ENCODE results near the gene NACAD. TPM values are rescaled to one million over a fixed set of nuclear protein-coding genes. Genes with fewer than 3 reads are reported as not detected.

The NACAD gene
- total RNA-seq, 1 donor from 2014 or later = 21.6 TPM

- peaks cover 18% of the 10 kb centered on the region for H3K4me1 Mint-ChIP-seq (ENCODE audit: low read depth, unreplicated experiment)
- no peak overlapping the region for H3K27ac Mint-ChIP-seq (ENCODE audit: unreplicated experiment)
- Histone ChIP-seq H3K79me2 (ENCODE audit: insufficient read depth, low read length) (no peaks in the 10 kb centered on the region), H3K4me1 (ENCODE audit: insufficient read depth, low read length) (no peaks in the 10 kb centered on the region), H2AFZ (ENCODE audit: low read depth, low read length) (no peak overlapping the region), H3K36me3 (ENCODE audit: insufficient read depth, low read length) (peaks cover 12% of the 10 kb centered on the region), H3K27ac (ENCODE audit: low read depth, low read length) (no peak overlapping the region), H3K4me2 (ENCODE audit: low read length) (no peak overlapping the region), H3K27me3 (ENCODE audit: insufficient read depth, low read length) (no peaks in the 10 kb centered on the region), H3K9me3 (ENCODE audit: insufficient read depth, low read depth, low read length) (no peaks in the 10 kb centered on the region), H4K20me1 (ENCODE audit: insufficient read depth, low read length) (peaks cover 41% of the 10 kb centered on the region), H3K4me3 (ENCODE audit: insufficient read depth, low read depth, low read length) (no peak overlapping the region), H3K9ac (ENCODE audit: low read length) (no peak overlapping the region)
- no peaks in the 10 kb centered on the region for H3K9me3 Mint-ChIP-seq (ENCODE audit: unreplicated experiment)
- TF ChIP-seq, protein P1, sequence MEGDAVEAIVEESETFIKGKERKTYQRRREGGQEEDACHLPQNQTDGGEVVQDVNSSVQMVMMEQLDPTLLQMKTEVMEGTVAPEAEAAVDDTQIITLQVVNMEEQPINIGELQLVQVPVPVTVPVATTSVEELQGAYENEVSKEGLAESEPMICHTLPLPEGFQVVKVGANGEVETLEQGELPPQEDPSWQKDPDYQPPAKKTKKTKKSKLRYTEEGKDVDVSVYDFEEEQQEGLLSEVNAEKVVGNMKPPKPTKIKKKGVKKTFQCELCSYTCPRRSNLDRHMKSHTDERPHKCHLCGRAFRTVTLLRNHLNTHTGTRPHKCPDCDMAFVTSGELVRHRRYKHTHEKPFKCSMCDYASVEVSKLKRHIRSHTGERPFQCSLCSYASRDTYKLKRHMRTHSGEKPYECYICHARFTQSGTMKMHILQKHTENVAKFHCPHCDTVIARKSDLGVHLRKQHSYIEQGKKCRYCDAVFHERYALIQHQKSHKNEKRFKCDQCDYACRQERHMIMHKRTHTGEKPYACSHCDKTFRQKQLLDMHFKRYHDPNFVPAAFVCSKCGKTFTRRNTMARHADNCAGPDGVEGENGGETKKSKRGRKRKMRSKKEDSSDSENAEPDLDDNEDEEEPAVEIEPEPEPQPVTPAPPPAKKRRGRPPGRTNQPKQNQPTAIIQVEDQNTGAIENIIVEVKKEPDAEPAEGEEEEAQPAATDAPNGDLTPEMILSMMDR (IDR thresholded peaks at IDR 0.05; ENCODE audit: insufficient read depth, low read depth, low read length) = no peak
- no peak for TF ChIP-seq EZH2 (IDR thresholded peaks at IDR 0.05; ENCODE audit: insufficient read depth, low read length)
- FAIRE-seq (no peak), DNase-seq (ENCODE audit: low read depth) (no peak)
- no peaks in the 10 kb centered on the region for H3K27me3 Mint-ChIP-seq (ENCODE audit: low read depth, unreplicated experiment)
- H3K4me3 Mint-ChIP-seq (ENCODE audit: unreplicated experiment) = no peak overlapping the region
- peaks cover 12% of the 10 kb centered on the region for H3K36me3 Mint-ChIP-seq (ENCODE audit: low read depth, unreplicated experiment)
These were observed 14.8 kb downstream of the NACAD start for GRCh38 chr7:45073786-45074527.

DNA sequence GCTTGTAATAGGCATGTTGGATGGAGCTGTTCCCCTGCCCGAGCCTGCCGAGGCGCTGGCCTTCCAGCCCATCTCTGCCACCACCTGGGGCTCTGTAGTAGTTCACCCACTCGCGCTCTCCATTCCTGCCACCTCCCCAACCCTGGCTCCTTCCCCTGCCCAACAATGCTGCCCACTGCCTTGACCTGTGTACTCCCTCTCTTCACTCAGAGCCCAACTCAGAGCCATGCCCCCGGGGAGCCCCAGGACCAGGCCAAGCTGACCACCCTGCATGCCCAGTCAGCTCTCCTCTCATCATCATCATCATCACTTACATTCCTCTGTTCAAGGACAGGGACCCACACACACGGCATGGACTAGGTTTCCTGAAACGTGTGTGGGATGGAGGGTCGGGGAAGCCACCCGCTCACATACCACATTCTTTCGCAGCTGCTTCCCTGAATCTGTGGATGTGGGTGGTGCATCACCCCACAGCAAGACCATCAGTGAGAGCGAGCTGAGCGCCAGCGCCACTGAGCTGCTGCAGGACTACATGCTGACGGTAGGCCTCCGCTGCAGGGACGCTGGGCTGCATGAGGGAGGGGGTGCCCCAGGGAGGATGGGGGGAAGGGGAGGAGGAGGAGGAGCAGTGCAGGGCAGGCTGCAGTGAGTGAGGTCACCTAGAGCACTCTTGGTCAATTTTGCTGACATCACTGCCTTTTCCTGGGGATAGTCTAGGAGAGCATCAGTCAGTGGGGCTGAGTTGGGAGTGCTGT is 15.6 kb downstream of the NACAD start:
- FAIRE-seq = no peak
- H3K36me3 ChIP-seq (ENCODE audit: insufficient read depth, low read length) = peaks cover 12% of the 10 kb centered on the region
- H2AFZ ChIP-seq (ENCODE audit: low read depth, low read length) = no peak overlapping the region

More for the DNA sequence above, 15.6 kb downstream of the NACAD start:
- Mint-ChIP-seq H3K4me1 (ENCODE audit: low read depth, unreplicated experiment) (peaks cover 18% of the 10 kb centered on the region), H3K9me3 (ENCODE audit: unreplicated experiment) (no peaks in the 10 kb centered on the region), H3K27me3 (ENCODE audit: low read depth, unreplicated experiment) (no peaks in the 10 kb centered on the region), H3K4me3 (ENCODE audit: unreplicated experiment) (peak overlapping the region; percentile 60), H3K36me3 (ENCODE audit: low read depth, unreplicated experiment) (peaks cover 12% of the 10 kb centered on the region), H3K27ac (ENCODE audit: unreplicated experiment) (no peak overlapping the region)
- DNase-seq (ENCODE audit: low read depth) = no peak
- Histone ChIP-seq H3K79me2 (ENCODE audit: insufficient read depth, low read length) (no peaks in the 10 kb centered on the region), H3K27ac (ENCODE audit: low read depth, low read length) (no peak overlapping the region), H3K9me3 (ENCODE audit: insufficient read depth, low read depth, low read length) (no peaks in the 10 kb centered on the region), H4K20me1 (ENCODE audit: insufficient read depth, low read length) (peaks cover 47% of the 10 kb centered on the region), H3K4me1 (ENCODE audit: insufficient read depth, low read length) (no peaks in the 10 kb centered on the region), H3K4me2 (ENCODE audit: low read length) (no peak overlapping the region), H3K27me3 (ENCODE audit: insufficient read depth, low read length) (no peaks in the 10 kb centered on the region), H3K4me3 (ENCODE audit: insufficient read depth, low read depth, low read length) (no peak overlapping the region), H3K9ac (ENCODE audit: low read length) (no peak overlapping the region)
- TF ChIP-seq EZH2 (IDR thresholded peaks at IDR 0.05; ENCODE audit: insufficient read depth, low read length) = no peak
- TF ChIP-seq, protein P1 (IDR thresholded peaks at IDR 0.05; ENCODE audit: insufficient read depth, low read depth, low read length) = no peak

Measured in astrocyte (in vitro differentiated cells and primary cell).